Neutrophil (primary cell): ENCODE data around the gene NIP7.

Experiments used
- H3K27ac ChIP-seq: fragments of 200-600 bp; sonication (generic); 2 replicates; pipeline ENCODE4 v1.5.1; 2016; ENCODE audit warnings: mild to moderate bottlenecking, moderate library complexity
- H3K27me3 ChIP-seq: fragments of 200-600 bp; sonication (generic); 2 replicates; pipeline ENCODE4 v1.6.0; 2016; ENCODE audit warnings: mild to moderate bottlenecking
- H3K36me3 ChIP-seq: fragments of 200-600 bp; sonication (generic); 2 replicates; pipeline ENCODE4 v1.5.1; 2017
- H3K4me1 ChIP-seq, 2 experiments: fragments of 200-600 bp in 1 of 2; sonication (generic) in 1 of 2; 1 replicate in 1 of 2; 2 replicates in 1 of 2; pipeline versions ENCODE4 v1.5.1 to v1.6.1; 2013 to 2016; ENCODE audit warnings: low read depth in 1 of 2, low read length in 1 of 2, mild to moderate bottlenecking in 1 of 2, moderate library complexity in 1 of 2; ENCODE audit not compliant: control insufficient read depth in 1 of 2, insufficient read depth in 1 of 2
- H3K4me3 ChIP-seq, 2 experiments: fragments of 200-600 bp in 1 of 2; sonication (generic) in 1 of 2; 1 replicate in 1 of 2; 2 replicates in 1 of 2; pipeline ENCODE4 v1.5.1; 2013 to 2016; ENCODE audit warnings: low read depth in 1 of 2, low read length in 1 of 2, mild to moderate bottlenecking in 1 of 2, moderate library complexity in 1 of 2
- H3K9me3 ChIP-seq: fragments of 200-600 bp; sonication (generic); 2 replicates; pipeline ENCODE4 v1.5.1; 2016
- CTCF ChIP-seq: fragments of 200-600 bp; sonication (generic); IDR thresholded peaks from 2 replicates; pipeline ENCODE4 v1.5.1; 2016; ENCODE audit warnings: antibody characterized with exemption

Gene NIP7

DNA sequence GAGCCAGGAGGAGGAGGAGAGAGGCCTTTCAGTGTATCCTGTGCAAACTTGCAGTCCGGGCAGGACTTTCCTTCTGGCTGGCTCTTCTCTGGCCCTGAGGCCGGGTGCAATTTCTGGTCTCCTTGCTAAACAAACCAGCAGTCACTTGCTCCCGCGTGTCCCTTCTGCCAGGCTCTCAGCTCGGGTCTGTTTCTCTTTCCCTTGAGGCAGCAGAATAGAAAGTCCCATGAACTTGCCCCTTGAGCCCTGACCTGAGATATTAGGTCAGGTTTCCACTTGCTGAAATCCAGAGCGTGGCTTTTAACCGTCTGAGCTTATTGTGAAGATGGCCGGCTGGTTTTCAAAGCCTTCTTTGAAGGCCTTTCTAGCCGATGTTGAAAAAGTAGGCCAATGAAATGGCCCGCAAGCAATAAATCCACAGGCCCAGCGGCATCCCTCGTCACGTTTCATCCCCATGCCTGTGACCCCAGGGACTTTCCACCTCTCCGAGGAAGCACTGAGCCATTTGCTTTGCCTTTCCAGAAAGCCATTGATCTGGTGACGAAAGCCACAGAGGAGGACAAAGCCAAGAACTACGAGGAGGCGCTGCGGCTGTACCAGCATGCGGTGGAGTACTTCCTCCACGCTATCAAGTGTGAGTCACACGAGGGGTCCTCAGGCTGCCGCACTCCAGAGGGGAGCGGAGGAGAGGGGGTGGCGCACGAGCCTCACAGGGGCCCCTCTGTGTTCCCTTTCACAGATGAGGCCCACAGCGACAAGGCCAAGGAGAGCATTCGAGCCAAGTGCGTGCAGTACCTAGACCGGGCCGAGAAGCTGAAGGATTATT is 23.9 kb upstream of the NIP7 start:
- Histone ChIP-seq H3K27me3 (no peaks in the 10 kb centered on the region), H3K27ac (no peak overlapping the region), H3K36me3 (peaks cover 65% of the 10 kb centered on the region), H3K4me1 (peaks cover 9 to 12% of the 10 kb centered on the region in 2 experiments), H3K4me3 (no peak overlapping the region), H3K9me3 (no peaks in the 10 kb centered on the region)
- no peak for TF ChIP-seq CTCF

- Histone ChIP-seq H3K9me3 (no peaks in the 10 kb centered on the region), H3K27ac (no peak overlapping the region), H3K4me1 (peaks cover 8 to 10% of the 10 kb centered on the region in 2 experiments), H3K27me3 (no peaks in the 10 kb centered on the region), H3K36me3 (peaks cover 74% of the 10 kb centered on the region), H3K4me3 (no peak overlapping the region)
- TF ChIP-seq CTCF = no peak
Observed at GRCh38 chr16:69316595-69317034, 23.0 kb upstream of the NIP7 start.

GRCh38 chr16:69318177-69318910 is 21.2 kb upstream of the NIP7 start:
- no peak for TF ChIP-seq CTCF
- no peaks in the 10 kb centered on the region for H3K27me3 ChIP-seq
- H3K4me3 ChIP-seq = no peak overlapping the region
- no peaks in the 10 kb centered on the region for H3K4me1 ChIP-seq
- no peaks in the 10 kb centered on the region for H3K9me3 ChIP-seq
- no peak overlapping the region for H3K27ac ChIP-seq
- H3K36me3 ChIP-seq = peaks cover 91% of the 10 kb centered on the region

GRCh38 chr16:69318911-69319289 is 20.7 kb upstream of the NIP7 start:
- TF ChIP-seq CTCF = no peak
- Histone ChIP-seq H3K27me3 (no peaks in the 10 kb centered on the region), H3K36me3 (peaks cover 97% of the 10 kb centered on the region), H3K27ac (no peak overlapping the region), H3K4me1 (no peaks in the 10 kb centered on the region), H3K9me3 (no peaks in the 10 kb centered on the region), H3K4me3 (no peak overlapping the region)

GRCh38 chr16:69319381-69319780 is 20.2 kb upstream of the NIP7 start:
- Histone ChIP-seq H3K4me3 (no peak overlapping the region), H3K9me3 (no peaks in the 10 kb centered on the region), H3K4me1 (no peaks in the 10 kb centered on the region), H3K27ac (no peak overlapping the region), H3K27me3 (no peaks in the 10 kb centered on the region), H3K36me3 (peaks cover 97% of the 10 kb centered on the region)
- TF ChIP-seq CTCF = no peak
